Measurements from ENCODE around the gene FAM111B.

DNA sequence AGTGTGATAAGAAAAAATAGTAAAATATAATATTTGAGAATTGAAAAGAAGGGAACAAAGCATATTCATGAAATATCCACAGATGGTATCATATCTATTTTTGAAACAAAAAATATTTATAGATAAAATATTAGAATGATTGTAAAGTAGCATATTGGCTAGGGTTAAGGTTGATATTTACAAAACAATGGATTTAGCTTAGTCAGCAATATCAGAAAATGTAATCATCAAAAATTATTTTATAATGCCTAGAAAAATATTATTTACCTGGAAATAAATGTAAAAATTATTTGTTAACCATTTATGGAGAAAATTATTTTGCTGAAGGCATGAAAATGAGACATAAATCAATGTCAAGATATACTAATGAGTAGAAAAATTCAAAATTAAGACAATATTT, 12.8 kb downstream of the FAM111B start:
- TF ChIP-seq YY1 (IDR thresholded peaks at IDR 0.05; ENCODE audit: insufficient read depth, insufficient read length) = no peak
- no peak for TF ChIP-seq ZNF274 (IDR thresholded peaks at IDR 0.05; ENCODE audit: low read depth, low read length)
- no peak for TF ChIP-seq SUZ12 (IDR thresholded peaks at IDR 0.05; ENCODE audit: extremely low read depth, insufficient read depth, insufficient read length)
